GM21717 (cell line): ENCODE results near the gene CHKA.

Experiments
- ATAC-seq: cut with Tn5 transposase; IDR thresholded peaks from one replicate; pipeline ENCODE4 v1.9.1; 2021; ENCODE audit warnings: mild to moderate bottlenecking, moderate library complexity; ENCODE audit not compliant: unreplicated experiment

CHKA gene

DNA sequence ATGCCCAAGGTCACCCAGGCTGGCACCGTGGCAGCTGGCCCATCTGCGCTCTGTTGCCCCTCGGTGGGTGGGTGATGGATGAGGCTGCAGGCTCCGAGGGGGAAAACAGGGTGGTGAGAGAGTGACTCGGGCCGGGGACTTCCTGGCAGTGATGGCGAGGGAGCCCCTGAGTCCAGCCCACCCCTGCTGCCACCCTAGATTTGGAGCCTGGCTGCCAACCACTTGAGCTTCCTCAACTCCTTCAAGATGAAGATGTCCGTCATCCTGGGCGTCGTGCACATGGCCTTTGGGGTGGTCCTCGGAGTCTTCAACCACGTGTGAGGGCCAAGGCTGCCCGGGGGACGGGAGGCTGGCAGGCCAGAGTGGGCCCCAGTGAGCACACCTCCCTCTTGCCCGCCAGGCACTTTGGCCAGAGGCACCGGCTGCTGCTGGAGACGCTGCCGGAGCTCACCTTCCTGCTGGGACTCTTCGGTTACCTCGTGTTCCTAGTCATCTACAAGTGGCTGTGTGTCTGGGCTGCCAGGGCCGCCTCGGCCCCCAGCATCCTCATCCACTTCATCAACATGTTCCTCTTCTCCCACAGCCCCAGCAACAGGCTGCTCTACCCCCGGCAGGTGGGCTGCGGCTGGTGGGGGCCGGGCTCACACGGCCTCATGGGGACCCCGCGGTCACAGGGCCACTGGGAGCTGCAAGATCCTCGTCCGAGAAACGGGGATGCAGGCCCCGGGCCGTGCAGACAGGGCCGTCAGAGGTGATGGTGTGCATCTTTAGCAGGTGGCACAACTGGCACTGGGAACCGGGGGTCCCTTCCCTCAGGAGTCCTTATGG, 72.3 kb downstream of the CHKA start:
- no peak for ATAC-seq

DNA sequence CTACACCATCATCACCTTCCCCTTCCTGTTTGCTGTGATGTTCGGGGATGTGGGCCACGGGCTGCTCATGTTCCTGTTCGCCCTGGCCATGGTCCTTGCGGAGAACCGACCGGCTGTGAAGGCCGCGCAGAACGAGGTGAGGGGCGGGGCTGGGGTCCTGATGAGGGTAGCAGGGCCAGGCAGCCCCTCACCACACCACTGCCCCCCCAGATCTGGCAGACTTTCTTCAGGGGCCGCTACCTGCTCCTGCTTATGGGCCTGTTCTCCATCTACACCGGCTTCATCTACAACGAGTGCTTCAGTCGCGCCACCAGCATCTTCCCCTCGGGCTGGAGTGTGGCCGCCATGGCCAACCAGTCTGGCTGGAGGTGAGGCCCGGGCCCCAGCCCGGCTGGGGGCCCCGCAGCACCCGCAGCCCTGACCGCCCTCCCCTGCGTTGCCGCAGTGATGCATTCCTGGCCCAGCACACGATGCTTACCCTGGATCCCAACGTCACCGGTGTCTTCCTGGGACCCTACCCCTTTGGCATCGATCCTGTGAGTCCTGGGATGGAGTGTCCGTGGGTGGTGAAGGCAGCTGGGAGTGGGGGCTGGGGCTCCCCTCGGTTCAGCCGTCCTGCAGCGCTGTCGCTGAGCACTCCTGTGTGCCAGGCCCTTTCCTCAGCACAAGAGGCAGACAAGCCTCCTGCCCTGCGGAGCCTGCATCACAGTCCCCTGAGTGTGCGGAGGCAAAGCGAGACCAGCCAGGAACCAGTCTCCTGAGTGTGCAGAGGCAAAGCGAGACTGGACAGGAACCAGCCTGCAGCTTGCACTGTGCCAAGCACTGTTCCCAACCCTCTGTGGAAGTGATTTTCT, 73.5 kb downstream of the CHKA start:
- no peak for ATAC-seq

DNA sequence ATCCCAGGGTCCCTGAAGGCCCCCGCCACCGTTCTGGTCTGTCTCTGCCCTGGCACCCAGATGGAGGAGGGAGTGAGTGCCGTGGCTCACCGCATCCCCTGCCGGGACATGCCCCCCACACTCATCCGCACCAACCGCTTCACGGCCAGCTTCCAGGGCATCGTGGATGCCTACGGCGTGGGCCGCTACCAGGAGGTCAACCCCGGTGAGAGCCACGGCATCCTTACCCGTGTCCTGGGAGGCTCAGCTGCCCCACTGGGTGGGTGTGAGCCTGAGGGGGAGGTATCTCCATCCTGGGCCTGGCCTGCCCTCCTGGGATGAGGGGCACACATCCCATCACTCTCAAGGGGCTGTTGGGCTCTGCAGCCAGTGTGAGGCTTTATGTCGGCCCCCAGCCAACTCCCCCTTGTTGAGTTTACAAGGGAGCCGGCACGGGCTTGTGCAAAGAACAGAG, 76.3 kb downstream of the CHKA start:
- ATAC-seq: no peak

DNA sequence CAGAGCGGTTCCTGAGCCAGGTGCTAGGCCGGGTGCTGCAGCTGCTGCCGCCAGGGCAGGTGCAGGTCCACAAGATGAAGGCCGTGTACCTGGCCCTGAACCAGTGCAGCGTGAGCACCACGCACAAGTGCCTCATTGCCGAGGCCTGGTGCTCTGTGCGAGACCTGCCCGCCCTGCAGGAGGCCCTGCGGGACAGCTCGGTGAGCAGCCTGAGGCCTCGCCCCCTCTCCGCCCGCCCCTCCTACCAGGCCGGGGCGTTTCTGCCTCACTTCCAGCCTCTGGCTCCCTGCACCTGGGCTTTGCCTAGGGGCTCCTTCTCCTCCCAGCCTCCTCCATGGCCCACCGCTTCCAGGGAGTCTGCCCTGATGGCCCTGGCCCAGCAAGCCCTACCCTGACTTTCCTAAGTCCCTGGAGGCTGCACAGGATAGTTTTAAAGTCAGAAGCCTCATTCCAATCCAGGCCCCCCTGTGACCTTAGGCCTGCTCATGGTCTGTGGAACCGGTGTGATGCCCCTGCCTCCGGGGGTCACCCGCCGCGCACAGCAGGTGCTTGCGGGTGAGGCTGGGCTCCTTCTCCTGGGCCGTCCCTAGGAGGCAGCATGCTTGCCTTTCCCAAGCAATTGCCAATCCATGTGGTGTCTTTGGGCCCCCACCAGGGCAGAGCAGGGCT, 76.9 kb downstream of the CHKA start:
- ATAC-seq: no peak

DNA sequence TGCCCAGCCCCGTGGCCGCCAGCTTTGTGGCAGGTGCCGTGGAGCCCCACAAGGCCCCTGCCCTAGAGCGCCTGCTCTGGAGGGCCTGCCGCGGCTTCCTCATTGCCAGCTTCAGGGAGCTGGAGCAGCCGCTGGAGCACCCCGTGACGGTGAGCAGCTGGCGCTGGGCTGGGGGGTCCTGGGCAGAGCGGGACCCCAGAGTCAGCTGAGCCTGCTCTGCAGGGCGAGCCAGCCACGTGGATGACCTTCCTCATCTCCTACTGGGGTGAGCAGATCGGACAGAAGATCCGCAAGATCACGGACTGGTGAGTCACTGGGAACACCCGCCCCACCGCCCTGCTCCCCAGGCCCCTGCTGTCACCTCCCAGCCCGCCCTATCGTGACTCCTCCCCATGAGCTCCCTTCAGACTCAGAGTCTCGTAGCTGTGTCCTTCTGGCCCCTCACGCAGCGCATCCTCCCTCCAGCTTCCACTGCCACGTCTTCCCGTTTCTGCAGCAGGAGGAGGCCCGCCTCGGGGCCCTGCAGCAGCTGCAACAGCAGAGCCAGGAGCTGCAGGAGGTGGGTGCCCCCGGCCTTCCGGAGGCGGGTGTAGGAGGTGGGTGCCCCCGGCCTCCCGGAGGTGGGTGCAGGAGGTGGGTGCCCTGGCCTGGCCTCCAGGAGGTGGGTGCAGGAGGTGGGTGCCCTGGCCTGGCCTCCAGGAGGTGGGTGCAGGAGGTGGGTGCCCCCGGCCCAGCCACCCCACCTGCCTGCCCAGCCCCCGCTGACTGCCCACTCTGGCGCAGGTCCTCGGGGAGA, 77.6 kb downstream of the CHKA start:
- no peak for ATAC-seq

DNA sequence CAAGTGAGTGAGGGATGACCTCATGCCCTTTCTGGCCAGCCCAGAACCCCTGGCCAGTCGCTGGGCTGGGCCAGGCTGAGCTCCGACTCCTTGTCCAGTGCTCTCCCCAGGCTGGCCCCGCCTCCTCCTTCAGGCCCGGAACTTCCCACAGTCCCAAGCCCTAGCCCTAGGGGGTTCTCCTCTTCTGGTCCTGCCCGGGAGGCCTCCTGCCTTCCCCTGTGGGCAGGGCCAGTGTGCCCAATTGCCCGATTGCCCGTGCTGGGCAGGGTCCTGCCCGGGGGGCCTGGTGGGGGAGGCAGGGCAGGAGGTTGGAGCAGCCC, 78.2 kb downstream of the CHKA start:
- no peak for ATAC-seq

DNA sequence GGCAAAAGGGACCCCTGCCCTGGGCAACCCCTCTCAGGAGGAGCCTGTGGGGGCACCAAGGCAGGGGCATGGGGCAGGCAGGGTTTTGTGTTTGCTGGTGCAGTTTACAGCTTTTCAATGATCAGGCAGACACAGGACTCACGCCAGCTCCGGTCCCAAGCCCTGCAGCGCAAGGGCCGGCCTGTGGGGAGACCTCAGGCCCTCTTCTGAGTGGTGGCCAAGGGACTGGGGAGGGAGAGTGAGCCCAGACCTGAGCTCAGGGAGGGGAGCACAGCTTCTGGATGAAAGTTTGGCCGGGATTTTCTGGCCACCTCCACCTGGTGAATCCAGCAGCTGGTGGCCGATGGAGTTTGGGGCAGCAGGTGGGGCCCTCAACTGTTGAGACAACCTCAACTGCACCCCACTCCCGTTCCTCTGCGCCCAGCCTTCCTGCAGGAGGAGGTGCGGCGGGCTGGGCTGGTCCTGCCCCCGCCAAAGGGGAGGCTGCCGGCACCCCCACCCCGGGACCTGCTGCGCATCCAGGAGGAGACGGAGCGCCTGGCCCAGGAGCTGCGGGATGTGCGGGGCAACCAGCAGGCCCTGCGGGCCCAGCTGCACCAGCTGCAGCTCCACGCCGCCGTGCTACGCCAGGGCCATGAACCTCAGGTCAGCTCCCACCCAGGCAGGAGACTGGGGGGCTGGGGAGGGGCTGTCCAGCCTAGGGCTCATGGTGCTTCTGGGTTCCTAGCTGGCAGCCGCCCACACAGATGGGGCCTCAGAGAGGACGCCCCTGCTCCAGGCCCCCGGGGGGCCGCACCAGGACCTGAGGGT, 78.8 kb downstream of the CHKA start:
- no peak for ATAC-seq

DNA sequence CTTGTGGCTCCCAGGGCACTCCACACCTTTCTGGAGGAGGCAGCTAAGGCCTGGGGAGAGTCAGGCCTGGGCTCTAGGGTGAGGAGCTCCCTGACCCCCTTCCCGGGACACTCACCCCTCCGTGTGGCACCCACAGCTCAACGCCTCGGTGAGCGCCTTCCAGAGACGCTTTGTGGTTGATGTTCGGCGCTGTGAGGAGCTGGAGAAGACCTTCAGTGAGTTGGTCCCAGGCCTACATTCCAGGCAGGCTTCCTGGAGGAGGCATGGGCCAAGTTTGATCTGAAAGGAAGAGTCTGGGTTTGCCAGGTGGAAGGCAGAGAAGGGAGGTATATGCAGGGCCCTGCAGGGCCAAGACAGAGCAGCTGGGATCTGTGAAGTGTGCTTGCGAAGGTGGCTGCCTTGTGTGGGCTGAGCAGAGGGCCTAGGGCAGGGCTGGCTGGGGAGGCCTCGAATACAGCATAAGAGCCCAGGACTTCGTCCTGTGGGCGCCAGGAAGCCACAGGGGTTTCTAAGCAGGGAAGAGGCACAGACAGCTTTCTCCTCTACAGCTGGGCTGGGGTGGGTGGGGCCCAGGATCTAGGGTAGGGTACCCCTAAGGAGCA, 79.5 kb downstream of the CHKA start:
- ATAC-seq: no peak

DNA sequence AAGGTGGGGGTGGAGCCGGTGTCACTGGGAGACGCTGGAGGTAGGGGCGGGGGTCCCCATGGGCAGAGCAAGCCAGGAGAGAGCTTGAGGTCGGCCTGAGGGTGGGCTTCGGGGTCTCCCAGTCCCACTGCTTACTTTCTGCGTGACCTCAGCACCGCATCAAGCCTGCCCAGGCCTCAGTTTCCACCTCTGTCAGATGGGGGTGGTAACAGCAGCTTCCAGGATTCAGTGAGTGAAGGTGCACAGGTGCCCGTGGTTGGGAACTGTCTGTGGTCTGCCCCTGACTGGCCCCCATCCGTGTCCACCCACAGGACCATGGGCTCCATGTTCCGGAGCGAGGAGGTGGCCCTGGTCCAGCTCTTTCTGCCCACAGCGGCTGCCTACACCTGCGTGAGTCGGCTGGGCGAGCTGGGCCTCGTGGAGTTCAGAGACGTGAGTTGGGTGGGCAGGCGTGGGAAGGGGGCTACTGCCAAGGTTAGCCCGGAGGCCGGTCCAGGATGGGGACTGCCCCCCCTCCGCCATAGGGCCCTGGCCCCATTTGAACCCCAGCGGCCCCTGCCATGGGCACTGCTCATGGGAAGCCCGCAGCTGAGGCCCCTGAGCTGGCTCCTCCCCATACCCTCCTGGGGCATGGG, 80.1 kb downstream of the CHKA start:
- no peak for ATAC-seq

DNA sequence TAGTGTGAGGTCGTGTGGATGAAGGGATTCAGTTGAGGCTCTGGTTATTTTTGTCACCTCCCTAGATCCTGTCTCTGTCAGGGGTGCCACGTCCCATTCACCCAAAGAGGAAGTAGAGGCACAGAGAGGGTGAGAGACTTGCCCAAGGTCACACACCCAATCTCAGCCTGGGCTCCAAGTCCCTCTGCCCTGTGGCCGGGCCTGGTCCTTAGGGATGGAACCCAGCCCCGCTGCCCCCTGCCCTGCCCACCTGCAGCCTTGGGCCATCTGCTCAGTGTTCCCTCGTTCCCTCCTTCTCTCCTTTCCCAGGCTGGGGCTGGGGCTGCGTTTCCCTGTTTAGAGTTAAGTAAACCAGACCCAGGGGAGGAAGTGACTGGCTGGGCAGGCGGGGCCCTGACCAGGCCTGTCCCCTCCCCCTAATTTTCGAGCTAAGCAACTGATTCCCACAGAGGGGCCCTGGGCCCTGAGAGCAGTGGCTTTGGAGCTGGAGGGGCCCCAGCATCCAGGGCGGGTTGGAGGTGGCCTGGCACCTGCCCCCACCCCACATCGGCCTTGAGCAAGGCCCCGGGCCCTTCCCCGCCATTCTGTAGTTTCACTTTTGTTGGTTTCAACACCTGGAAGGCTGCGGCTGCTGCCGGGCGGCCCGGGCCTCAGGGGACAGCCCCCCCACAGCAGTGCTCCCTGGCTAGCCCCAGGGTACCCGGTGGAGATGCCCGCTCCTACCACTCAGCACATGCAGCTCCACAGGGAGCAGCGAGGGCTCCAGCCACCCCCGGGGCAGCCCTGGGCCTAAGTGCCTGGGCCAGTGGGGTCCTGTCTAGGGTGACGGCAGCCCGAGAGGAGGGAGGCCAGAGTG, 80.9 kb downstream of the CHKA start:
- peak; percentile 49 for ATAC-seq

DNA sequence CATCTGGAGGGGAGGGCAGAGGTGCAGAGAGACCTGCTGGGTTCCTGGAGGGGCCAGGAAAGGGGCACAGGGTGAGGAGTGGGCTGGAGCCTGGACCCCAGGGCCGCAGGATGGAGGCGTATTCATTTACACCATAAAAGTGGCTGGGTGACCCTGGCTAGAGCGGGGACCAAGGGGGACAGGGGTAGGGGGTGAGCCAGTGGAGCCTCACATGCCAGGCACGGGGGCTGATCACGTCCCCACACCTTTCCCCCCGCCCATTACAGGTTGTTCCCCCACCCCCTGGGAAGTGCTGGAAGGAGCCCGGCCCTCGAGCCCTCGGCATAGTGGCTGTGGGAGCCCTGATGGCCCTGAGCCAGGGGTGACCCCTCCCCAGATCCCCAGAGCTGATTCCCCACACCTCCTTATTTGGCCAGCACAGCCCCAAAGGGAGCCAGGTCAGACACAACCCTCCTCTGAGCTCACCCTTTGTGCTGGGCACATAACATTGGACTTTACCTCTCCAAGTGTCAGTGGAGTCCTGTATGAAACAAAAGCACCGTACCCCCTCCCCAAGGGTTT, 81.6 kb downstream of the CHKA start:
- no peak for ATAC-seq

DNA sequence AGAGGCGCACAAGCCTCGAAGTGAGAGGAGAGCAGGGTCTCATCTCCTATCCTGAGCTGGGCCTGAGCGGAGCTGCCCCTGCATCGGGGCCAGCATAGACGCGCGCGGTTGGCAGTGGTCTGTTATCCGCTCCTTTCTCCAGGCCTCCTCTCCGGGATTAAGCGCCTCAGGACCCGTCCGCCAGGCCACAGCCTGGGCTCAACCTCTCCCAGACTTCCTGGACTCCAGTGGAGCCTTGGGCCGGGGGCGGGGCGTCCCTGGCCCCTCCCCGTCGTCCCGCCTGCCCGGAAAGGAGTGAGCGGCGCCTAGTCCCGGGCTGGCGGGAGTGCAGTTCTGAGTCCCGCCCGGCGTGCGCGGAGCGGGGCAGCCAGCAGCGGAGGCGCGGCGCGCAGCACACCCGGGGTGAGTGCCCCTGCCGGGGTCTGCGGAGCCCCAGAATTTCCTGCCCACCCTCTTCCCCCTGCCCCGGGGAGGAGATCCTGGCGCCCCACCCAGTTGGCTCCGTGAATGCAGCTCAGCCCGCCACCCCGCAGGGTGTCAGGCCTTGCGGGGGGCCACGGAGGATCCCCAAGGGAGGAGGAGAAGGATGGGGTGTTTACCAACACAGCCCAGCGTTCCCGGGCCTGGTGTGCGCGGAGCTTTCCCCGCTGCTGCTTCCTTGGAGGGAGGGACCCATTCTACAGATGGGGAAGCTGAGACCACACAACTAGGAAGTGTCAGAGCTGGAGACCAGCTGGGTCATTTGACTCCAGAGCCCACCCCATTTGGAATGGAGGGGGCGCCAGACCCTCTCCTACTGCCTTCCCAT, 82.3 kb downstream of the CHKA start, which contains the start of gene TCIRG1:
Gene TCIRG1 (plus strand): TSS at position 308 of the 808 bp plus-strand sequence. CDS start 2,247 bp downstream, outside the sequence.
- ATAC-seq: peak; percentile 31

DNA sequence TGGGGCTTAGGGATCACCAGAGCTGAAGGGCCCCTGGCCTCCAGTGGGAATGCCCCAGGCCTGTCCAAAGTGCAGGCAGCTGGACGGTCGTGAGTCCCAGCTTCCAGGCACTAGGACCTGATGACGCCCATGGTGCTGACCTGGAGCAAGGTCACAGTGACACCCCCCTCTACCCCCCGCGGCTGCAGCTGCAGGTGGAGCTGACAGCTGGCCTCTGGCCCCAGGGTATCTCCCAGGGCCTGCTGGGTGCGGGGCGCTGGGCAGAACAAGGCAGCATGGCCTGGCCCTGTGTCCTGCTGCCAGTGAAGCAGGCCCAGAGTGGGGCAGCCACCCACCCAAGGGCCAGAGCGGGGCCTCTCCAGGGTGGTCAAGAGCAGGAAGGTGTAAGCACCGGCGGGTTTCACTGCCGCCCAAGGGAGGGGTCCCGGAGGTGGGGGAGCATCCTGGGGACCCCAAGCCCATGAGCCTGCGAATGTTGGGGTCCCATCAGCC, 82.9 kb downstream of the CHKA start:
- ATAC-seq: no peak

DNA sequence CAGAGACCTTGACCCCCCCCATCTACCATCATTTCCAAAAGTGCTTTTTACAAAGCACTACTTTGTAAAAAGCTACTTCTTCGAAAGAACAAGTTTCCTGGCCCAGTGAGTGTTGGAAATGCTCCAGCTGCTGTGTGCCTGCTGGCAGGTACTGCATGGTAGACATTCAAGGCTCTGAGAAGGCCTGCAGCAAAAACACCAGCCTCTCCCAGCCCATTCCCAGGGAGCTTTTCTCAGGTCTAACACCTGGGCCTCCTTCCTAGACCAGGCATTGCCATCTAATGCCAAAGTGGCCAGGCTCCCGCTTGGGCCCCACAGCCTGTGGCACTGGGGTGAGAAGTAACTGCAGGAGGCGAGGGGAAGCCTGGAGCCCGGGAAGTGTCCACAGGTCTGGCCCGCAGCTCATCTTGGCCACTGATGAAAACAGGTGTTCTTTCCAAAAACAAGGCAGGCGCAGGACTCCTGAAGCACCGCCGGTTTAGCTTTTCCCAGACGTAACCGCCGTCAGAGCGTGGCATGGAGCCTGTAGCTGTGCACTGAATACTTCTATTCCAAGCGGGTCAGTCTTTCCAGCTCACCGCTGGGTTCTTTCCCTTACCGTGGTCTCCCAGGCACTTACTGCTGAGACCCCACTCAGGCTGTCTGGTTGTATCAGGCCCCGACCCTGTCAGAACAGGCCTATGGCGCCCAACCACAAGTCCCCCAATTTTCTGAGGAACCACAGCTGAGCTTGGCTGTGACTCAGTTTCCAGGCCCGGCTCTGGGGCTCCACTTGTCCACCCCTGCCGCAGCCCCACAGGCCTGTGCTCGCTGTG, 83.6 kb downstream of the CHKA start:
- no peak for ATAC-seq

DNA sequence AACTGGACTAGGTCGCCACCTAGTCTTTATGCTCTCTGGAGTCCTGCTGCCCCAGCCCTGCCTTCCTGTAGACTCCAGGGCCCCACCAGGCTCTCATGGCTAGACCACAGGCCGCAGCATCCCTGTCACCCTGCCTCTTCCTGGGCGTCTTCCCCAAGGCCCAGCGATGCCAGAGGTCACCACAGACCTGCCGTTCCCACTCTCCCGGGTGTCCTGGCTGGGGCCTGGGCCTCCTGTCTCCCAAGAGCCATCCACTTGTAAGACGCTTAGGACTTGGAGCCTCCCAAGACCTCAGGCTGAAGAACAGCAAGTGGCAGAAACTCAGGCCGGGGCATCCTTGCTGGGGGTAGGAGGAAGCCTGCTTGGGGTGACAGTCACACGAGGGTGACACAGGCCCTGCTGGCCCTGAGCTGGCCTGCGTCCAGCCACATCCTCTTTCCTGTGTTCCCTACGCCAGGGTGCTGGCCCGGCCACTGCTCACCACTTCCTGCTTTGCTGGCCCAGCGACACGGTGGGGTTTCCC, 84.4 kb downstream of the CHKA start:
- ATAC-seq: no peak
